Measurements from ENCODE around the gene LY86.

Gene LY86

DNA sequence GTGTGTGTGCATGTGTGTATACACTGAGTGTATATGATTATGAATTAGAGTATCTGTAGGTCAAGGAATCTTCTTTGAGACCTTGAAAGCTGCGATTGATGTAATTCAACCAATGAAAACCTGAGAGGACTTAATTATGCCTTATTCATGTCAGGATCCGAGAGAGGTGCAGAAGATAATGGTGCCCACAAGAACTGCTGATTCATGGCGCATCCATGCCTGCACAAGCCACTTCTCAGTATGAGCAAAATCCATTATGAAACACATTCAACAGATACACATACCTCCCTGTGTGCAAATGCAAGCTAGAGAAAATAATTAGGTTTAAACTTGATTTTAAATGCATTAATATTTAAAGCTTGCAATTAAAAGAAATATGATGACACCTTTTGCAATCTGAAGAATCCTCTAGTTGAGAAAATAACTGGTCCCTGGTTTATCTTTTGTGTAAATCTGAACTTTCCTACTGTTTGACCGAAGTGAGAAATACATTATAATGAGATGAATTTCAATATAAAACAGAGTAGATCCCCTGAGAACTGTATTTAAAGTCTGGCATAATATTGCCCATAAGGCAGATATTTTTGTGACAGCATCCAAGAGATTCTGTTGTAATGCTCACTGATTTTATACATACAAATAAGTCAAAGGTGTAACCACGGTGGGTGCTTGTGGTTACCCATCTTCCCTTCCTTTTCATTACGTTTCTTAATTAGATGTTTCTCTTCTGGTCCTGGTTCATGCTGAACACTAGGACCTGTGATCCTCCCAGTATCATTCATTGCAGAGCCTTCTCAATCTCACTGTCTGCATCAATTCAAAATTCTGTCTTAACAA is 45.6 kb downstream of the LY86 start:
- Histone ChIP-seq H2AFZ (ENCODE audit: low read depth, low read length, severe bottlenecking) (no peak overlapping the region), H3K9me2 (replicated peaks; ENCODE audit: insufficient read depth, low read length) (no peaks in the 10 kb centered on the region), H4K20me1 (ENCODE audit: low read depth, low read length) (no peaks in the 10 kb centered on the region), H3K4me2 (ENCODE audit: low read depth, low read length, poor library complexity, severe bottlenecking) (no peak overlapping the region), H3K9ac (ENCODE audit: low read length) (no peak overlapping the region), H3K27ac (ENCODE audit: low read depth, low read length) (no peak overlapping the region), H3K36me3 (ENCODE audit: low read length) (0 out of 2 replicates have a peak, but pooled peaks cover 3% of the 10 kb centered on the region), H3K9me3 (ENCODE audit: insufficient read depth, low read length) (no peaks in the 10 kb centered on the region), H3F3A (ENCODE audit: insufficient read depth) (no peaks in the 10 kb centered on the region), H3K27me3 (ENCODE audit: low read length) (no peaks in the 10 kb centered on the region), H3K79me2 (ENCODE audit: insufficient read depth, low read length) (no peaks in the 10 kb centered on the region), H3K4me3 (ENCODE audit: insufficient read depth, low read length, poor library complexity, severe bottlenecking) (no peak overlapping the region)
- TF ChIP-seq CTCF (IDR thresholded peaks at IDR 0.05; ENCODE audit: insufficient read depth, low read length, poor library complexity, severe bottlenecking) (no peak), EZH2phosphoT487 (conservative IDR thresholded peaks at IDR 0.05; ENCODE audit: low read length) (no peak)

- H3K27me3 ChIP-seq (ENCODE audit: low read length): no peaks in the 10 kb centered on the region
- no peaks in the 10 kb centered on the region for H3K9me2 ChIP-seq (replicated peaks; ENCODE audit: insufficient read depth, low read length)
- no peaks in the 10 kb centered on the region for H3K9me3 ChIP-seq (ENCODE audit: insufficient read depth, low read length)
- H3K9ac ChIP-seq (ENCODE audit: low read length): no peak overlapping the region
- H3K36me3 ChIP-seq (ENCODE audit: low read length): 0 out of 2 replicates have a peak, but pooled peaks cover 3% of the 10 kb centered on the region
- H3F3A ChIP-seq (ENCODE audit: insufficient read depth): no peaks in the 10 kb centered on the region
- H3K79me2 ChIP-seq (ENCODE audit: insufficient read depth, low read length): no peaks in the 10 kb centered on the region
- H3K27ac ChIP-seq (ENCODE audit: low read depth, low read length): no peak overlapping the region
- TF ChIP-seq EZH2phosphoT487 (conservative IDR thresholded peaks at IDR 0.05; ENCODE audit: low read length) (no peak), CTCF (IDR thresholded peaks at IDR 0.05; ENCODE audit: insufficient read depth, low read length, poor library complexity, severe bottlenecking) (no peak)
- H2AFZ ChIP-seq (ENCODE audit: low read depth, low read length, severe bottlenecking): no peak overlapping the region
- H4K20me1 ChIP-seq (ENCODE audit: low read depth, low read length): no peaks in the 10 kb centered on the region
- H3K4me3 ChIP-seq (ENCODE audit: insufficient read depth, low read length, poor library complexity, severe bottlenecking): no peak overlapping the region
- no peak overlapping the region for H3K4me2 ChIP-seq (ENCODE audit: low read depth, low read length, poor library complexity, severe bottlenecking)
Measured at GRCh38 chr6:6634735-6635075, 46.2 kb downstream of the LY86 start.

GRCh38 chr6:6635291-6635690 is 46.8 kb downstream of the LY86 start:
- Histone ChIP-seq H3K36me3 (ENCODE audit: low read length) (0 out of 2 replicates have a peak, but pooled peaks cover 3% of the 10 kb centered on the region), H3K9me3 (ENCODE audit: insufficient read depth, low read length) (no peaks in the 10 kb centered on the region), H3K4me2 (ENCODE audit: low read depth, low read length, poor library complexity, severe bottlenecking) (no peak overlapping the region), H3F3A (ENCODE audit: insufficient read depth) (no peaks in the 10 kb centered on the region), H3K9me2 (replicated peaks; ENCODE audit: insufficient read depth, low read length) (no peaks in the 10 kb centered on the region), H4K20me1 (ENCODE audit: low read depth, low read length) (no peaks in the 10 kb centered on the region), H3K27me3 (ENCODE audit: low read length) (no peaks in the 10 kb centered on the region), H3K79me2 (ENCODE audit: insufficient read depth, low read length) (no peaks in the 10 kb centered on the region), H3K4me3 (ENCODE audit: insufficient read depth, low read length, poor library complexity, severe bottlenecking) (no peak overlapping the region), H3K9ac (ENCODE audit: low read length) (no peak overlapping the region), H3K27ac (ENCODE audit: low read depth, low read length) (no peak overlapping the region), H2AFZ (ENCODE audit: low read depth, low read length, severe bottlenecking) (no peak overlapping the region)
- TF ChIP-seq EZH2phosphoT487 (conservative IDR thresholded peaks at IDR 0.05; ENCODE audit: low read length) (no peak), CTCF (IDR thresholded peaks at IDR 0.05; ENCODE audit: insufficient read depth, low read length, poor library complexity, severe bottlenecking) (no peak)

Data from SU-DHL-6 (cell line).